SIG-M5 treated with dmso at 0.1 percent for 504 hours (cell line): ENCODE results near the gene GPX6.
"Not testable (repeated sequence)": the region's sequence is repeated elsewhere in the genome, so short reads cannot be mapped to it uniquely, and the experiment has no call there.

ENCODE experiments used
- DNase-seq: peaks from one replicate; lab custom pipeline; 2025; ENCODE audit not compliant: unreplicated experiment; lab: John Stamatoyannopoulos, UW

Gene GPX6

GRCh38 chr6:28486533-28486932, 29.1 kb downstream of the GPX6 start:
- DNase-seq: no peak

GRCh38 chr6:28485482-28485881, 30.1 kb downstream of the GPX6 start:
- no peak for DNase-seq

- DNase-seq: no peak
Observed at GRCh38 chr6:28480253-28480932, 35.2 kb downstream of the GPX6 start.

- DNase-seq: no peak
Observed at GRCh38 chr6:28478518-28478917, 37.1 kb downstream of the GPX6 start.

- peak; percentile 72 for DNase-seq
Observed at GRCh38 chr6:28474441-28475219, 41.0 kb downstream of the GPX6 start.

- DNase-seq: not testable (repeated sequence)
Observed at GRCh38 chr6:28469153-28469745, 46.3 kb downstream of the GPX6 start.

GRCh38 chr6:28468056-28468455, 47.5 kb downstream of the GPX6 start:
- no peak for DNase-seq

- no peak for DNase-seq
Observed at GRCh38 chr6:28462401-28462800, 53.2 kb downstream of the GPX6 start.

- DNase-seq: no peak
Observed at GRCh38 chr6:28458568-28458967, 57.0 kb downstream of the GPX6 start.
